Spinal cord (tissue), 10 donors: ENCODE results near the gene LRRC8A. TPM values are rescaled to one million over a fixed set of nuclear protein-coding genes. Genes with fewer than 3 reads are reported as not detected.
"Not testable (repeated sequence)": the region's sequence is repeated elsewhere in the genome, so short reads cannot be mapped to it uniquely, and the experiment has no call there.

Experiments used
- DNase-seq, 6 donors: peaks; one replicate each; pipeline versions ENCODE4 v3.0.0 to v3.0.0-alpha.2; 2013 to 2015; ENCODE audit warnings: low spot score in 6 of 6, low read depth in 4 of 6
- H3K27ac ChIP-seq: one replicate; pipeline ENCODE4 v1.5.1; 2013; ENCODE audit warnings: low read depth, low read length, control low read depth
- H3K27me3 ChIP-seq: one replicate; pipeline ENCODE4 v1.6.1; 2013; ENCODE audit warnings: low read length; ENCODE audit not compliant: control insufficient read depth, insufficient read depth
- H3K36me3 ChIP-seq: one replicate; pipeline ENCODE4 v1.6.1; 2013; ENCODE audit warnings: low read length; ENCODE audit not compliant: control insufficient read depth, insufficient read depth
- H3K4me1 ChIP-seq: one replicate; pipeline ENCODE4 v1.6.1; 2013; ENCODE audit warnings: low read length; ENCODE audit not compliant: control insufficient read depth, insufficient read depth
- H3K4me3 ChIP-seq: one replicate; pipeline ENCODE4 v1.5.1; 2013; ENCODE audit warnings: low read depth, low read length, control low read depth
- H3K9me3 ChIP-seq: one replicate; pipeline ENCODE4 v1.6.1; 2013; ENCODE audit warnings: low read length; ENCODE audit not compliant: control insufficient read depth, insufficient read depth
- WGBS: methylation state at CpG from one replicate; pipeline ENCODE4 v1.1.5; 2013; ENCODE audit warnings: missing lambda C conversion rate; ENCODE audit not compliant: insufficient coverage; 5-methylcytosine and 5-hydroxymethylcytosine counted together
- polyA plus RNA-seq, 2 donors: library from polyadenylated mRNA; unstranded; fragments of 120-200 nt; gene quantifications; one replicate each; pipeline ENCODE4 v1.2.1, GENCODE V29; 2013; ENCODE audit not compliant: insufficient read length in 2 of 2
- total RNA-seq, 2 donors: library from RNA; depleted of rRNA in 1 of 2; stranded (reverse); fragments of 120-200 nt in 1 of 2; fragments of >200 nt in 1 of 2; gene quantifications; one replicate each; pipeline versions ENCODE4 v1.2.3 to v1.2.4, GENCODE V29; 2013 to 2014
- donor health status: healthy.

LRRC8A gene
- total and polyA plus RNA-seq, 4 donors = 28.5 to 57.4 (median 42.9) TPM

GRCh38 chr9:128862401-128862851 lies 19.5 kb upstream of the LRRC8A start:
- Histone ChIP-seq H3K4me1 (peaks cover 3% of the 10 kb centered on the region), H3K36me3 (no peaks in the 10 kb centered on the region), H3K27ac (no peak overlapping the region), H3K4me3 (no peak overlapping the region), H3K27me3 (no peaks in the 10 kb centered on the region), H3K9me3 (no peaks in the 10 kb centered on the region)
- WGBS = 94% methylated on average over 6 of the region's 6 CpGs
- DNase-seq = no peak

- Histone ChIP-seq H3K4me3 (no peak overlapping the region), H3K36me3 (no peaks in the 10 kb centered on the region), H3K9me3 (no peaks in the 10 kb centered on the region), H3K27ac (no peak overlapping the region), H3K4me1 (peaks cover 3% of the 10 kb centered on the region), H3K27me3 (no peaks in the 10 kb centered on the region)
- peak in 2 of 6 donors; percentile 22 to 56 for DNase-seq
- 32% methylated on average over 10 of the region's 10 CpGs for WGBS
Measured at GRCh38 chr9:128863647-128864046, 18.3 kb upstream of the LRRC8A start.

GRCh38 chr9:128870128-128870940 lies 11.6 kb upstream of the LRRC8A start:
- no peak for DNase-seq
- Histone ChIP-seq H3K27me3 (no peaks in the 10 kb centered on the region), H3K4me3 (no peak overlapping the region), H3K4me1 (peaks cover under 1% of the 10 kb centered on the region), H3K36me3 (peaks cover 4% of the 10 kb centered on the region), H3K27ac (no peak overlapping the region), H3K9me3 (no peaks in the 10 kb centered on the region)
- WGBS = no CpG with 5 or more reads among the region's 7 CpGs

GRCh38 chr9:128870941-128871265 lies 11.0 kb upstream of the LRRC8A start:
- H3K4me3 ChIP-seq, H3K27me3 ChIP-seq, H3K27ac ChIP-seq, H3K36me3 ChIP-seq, H3K9me3 ChIP-seq, H3K4me1 ChIP-seq, DNase-seq: not testable (repeated sequence)
- 100% methylated on average over 6 of the region's 7 CpGs for WGBS

GRCh38 chr9:128877852-128878251 lies 4.1 kb upstream of the LRRC8A start:
- no peak for DNase-seq
- H3K4me3 ChIP-seq = no peak overlapping the region
- WGBS = 86% methylated on average over 5 of the region's 5 CpGs
- H3K27ac ChIP-seq = no peak overlapping the region
- peaks cover 27% of the 10 kb centered on the region for H3K4me1 ChIP-seq
- H3K27me3 ChIP-seq = no peaks in the 10 kb centered on the region
- H3K36me3 ChIP-seq = no peaks in the 10 kb centered on the region
- no peaks in the 10 kb centered on the region for H3K9me3 ChIP-seq

- no peaks in the 10 kb centered on the region for H3K9me3 ChIP-seq
- peaks cover 46% of the 10 kb centered on the region for H3K4me1 ChIP-seq
- H3K27ac ChIP-seq = peak overlapping the region; percentile 91
- H3K4me3 ChIP-seq = peak overlapping the region; percentile 85
- DNase-seq = peak in 2 of 6 donors; percentile 8 to 24
- WGBS = 1% methylated on average over 14 of the region's 19 CpGs
- H3K36me3 ChIP-seq = peaks cover 30% of the 10 kb centered on the region
- H3K27me3 ChIP-seq = no peaks in the 10 kb centered on the region
Measured at GRCh38 chr9:128882677-128883603, 1.0 kb downstream of the LRRC8A start.

- Histone ChIP-seq H3K36me3 (peaks cover 43% of the 10 kb centered on the region), H3K9me3 (no peaks in the 10 kb centered on the region), H3K27me3 (no peaks in the 10 kb centered on the region), H3K27ac (no peak overlapping the region), H3K4me1 (peaks cover 56% of the 10 kb centered on the region), H3K4me3 (no peak overlapping the region)
- DNase-seq = no peak
- 65% methylated on average over 2 of the region's 2 CpGs for WGBS
Measured at GRCh38 chr9:128884164-128884563, 2.2 kb downstream of the LRRC8A start.

- H3K4me1 ChIP-seq = peaks cover 51% of the 10 kb centered on the region
- no peak overlapping the region for H3K4me3 ChIP-seq
- no peak overlapping the region for H3K27ac ChIP-seq
- no peaks in the 10 kb centered on the region for H3K27me3 ChIP-seq
- H3K36me3 ChIP-seq = peaks cover 50% of the 10 kb centered on the region
- WGBS = 85% methylated on average over 8 of the region's 8 CpGs
- H3K9me3 ChIP-seq = no peaks in the 10 kb centered on the region
- DNase-seq = no peak
Measured at GRCh38 chr9:128885376-128885775, 3.4 kb downstream of the LRRC8A start.

GRCh38 chr9:128885798-128886197 lies 3.9 kb downstream of the LRRC8A start:
- no peak overlapping the region for H3K27ac ChIP-seq
- peaks cover 52% of the 10 kb centered on the region for H3K36me3 ChIP-seq
- H3K4me3 ChIP-seq = no peak overlapping the region
- peaks cover 49% of the 10 kb centered on the region for H3K4me1 ChIP-seq
- no peak for DNase-seq
- H3K9me3 ChIP-seq = no peaks in the 10 kb centered on the region
- H3K27me3 ChIP-seq = no peaks in the 10 kb centered on the region
- WGBS = 91% methylated on average over 15 of the region's 15 CpGs
